A673 (cell line): ENCODE results near the gene ATG4D.

ENCODE experiments used
- EZH2 ChIP-seq: fragments of 200-600 bp; sonication (generic); IDR thresholded peaks from 2 replicates; pipeline ENCODE4 v1.6.1; 2017; ENCODE audit warnings: borderline replicate concordance, low read depth, mild to moderate bottlenecking, mixed read lengths, antibody characterized with exemption, low read length; ENCODE audit not compliant: poor library complexity, severe bottlenecking
- TF ChIP-seq, protein P1 (sequence below): fragments of 300-800, 200-600 bp; sonication (generic); conservative IDR thresholded peaks from 2 replicates; pipeline ENCODE4 v1.5.1; 2017; ENCODE audit warnings: low read depth, mild to moderate bottlenecking, antibody characterized with exemption, low read length, moderate library complexity, mixed read lengths

DNA sequence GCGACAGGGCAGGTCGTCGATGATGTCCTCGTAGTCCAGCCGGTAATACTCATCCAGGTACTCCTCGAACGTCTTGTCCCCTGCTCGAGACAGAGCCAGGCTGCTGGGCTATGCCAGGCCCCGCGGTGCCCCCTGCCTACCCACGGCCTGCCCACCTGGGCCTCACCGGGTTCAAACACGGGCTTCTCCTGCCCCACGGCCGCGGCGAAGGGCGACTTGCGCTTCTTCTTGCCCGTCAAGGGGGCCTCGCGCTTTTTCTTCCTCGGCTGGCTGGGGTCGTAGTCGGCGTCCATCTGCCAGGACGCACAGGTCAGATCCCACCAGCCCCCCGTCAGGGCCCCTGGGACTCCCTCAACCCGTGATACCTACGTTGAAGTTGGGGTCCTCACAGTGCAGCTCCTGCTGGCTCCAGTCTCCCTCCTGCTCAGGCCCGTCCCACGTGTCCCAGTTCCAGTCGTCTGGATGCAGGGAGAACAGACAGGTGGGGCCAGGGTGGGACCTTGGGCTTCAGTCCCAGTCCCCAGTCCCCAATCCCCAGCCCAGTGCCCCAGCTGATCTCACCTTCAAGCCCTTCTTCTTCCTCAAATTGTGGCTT, 14.0 kb downstream of the ATG4D start:
- TF ChIP-seq, protein P1, sequence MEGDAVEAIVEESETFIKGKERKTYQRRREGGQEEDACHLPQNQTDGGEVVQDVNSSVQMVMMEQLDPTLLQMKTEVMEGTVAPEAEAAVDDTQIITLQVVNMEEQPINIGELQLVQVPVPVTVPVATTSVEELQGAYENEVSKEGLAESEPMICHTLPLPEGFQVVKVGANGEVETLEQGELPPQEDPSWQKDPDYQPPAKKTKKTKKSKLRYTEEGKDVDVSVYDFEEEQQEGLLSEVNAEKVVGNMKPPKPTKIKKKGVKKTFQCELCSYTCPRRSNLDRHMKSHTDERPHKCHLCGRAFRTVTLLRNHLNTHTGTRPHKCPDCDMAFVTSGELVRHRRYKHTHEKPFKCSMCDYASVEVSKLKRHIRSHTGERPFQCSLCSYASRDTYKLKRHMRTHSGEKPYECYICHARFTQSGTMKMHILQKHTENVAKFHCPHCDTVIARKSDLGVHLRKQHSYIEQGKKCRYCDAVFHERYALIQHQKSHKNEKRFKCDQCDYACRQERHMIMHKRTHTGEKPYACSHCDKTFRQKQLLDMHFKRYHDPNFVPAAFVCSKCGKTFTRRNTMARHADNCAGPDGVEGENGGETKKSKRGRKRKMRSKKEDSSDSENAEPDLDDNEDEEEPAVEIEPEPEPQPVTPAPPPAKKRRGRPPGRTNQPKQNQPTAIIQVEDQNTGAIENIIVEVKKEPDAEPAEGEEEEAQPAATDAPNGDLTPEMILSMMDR: no peak
- TF ChIP-seq EZH2: no peak
